ENCODE results near the gene DERL3.

The DERL3 gene

GRCh38 chr22:23817146-23817545, 21.7 kb downstream of the DERL3 start:
- TF ChIP-seq CTCF (conservative IDR thresholded peaks at IDR 0.05; ENCODE audit: low read length) = no peak
- TF ChIP-seq EZH2phosphoT487 (IDR thresholded peaks at IDR 0.05; ENCODE audit: borderline replicate concordance) = no peak
- Histone ChIP-seq H3K4me1 (ENCODE audit: insufficient read depth, low read length, poor library complexity, severe bottlenecking) (no peaks in the 10 kb centered on the region), H3K4me2 (ENCODE audit: low read depth, low read length, poor library complexity, severe bottlenecking) (no peak overlapping the region), H3K4me3 (ENCODE audit: low read length, poor library complexity, severe bottlenecking) (no peak overlapping the region), H3K79me2 (ENCODE audit: insufficient read depth, low read length) (no peaks in the 10 kb centered on the region), H3F3A (ENCODE audit: low read depth) (no peaks in the 10 kb centered on the region), H4K20me1 (ENCODE audit: insufficient read depth, low read length, poor library complexity, severe bottlenecking) (no peaks in the 10 kb centered on the region), H2AFZ (ENCODE audit: low read length) (no peak overlapping the region), H3K9me2 (replicated peaks; ENCODE audit: low read depth, low read length) (no peaks in the 10 kb centered on the region), H3K36me3 (ENCODE audit: insufficient read depth, low read length) (peaks cover 58% of the 10 kb centered on the region; the same call in 1 of the 2 replicates), H3K9ac (ENCODE audit: low read depth, low read length, poor library complexity, severe bottlenecking) (no peak overlapping the region), H3K27me3 (ENCODE audit: insufficient read depth, low read length, poor library complexity, severe bottlenecking) (no peaks in the 10 kb centered on the region), H3K9me3 (ENCODE audit: insufficient read depth, low read depth, low read length) (no peaks in the 10 kb centered on the region)

- H3K27me3 ChIP-seq (ENCODE audit: insufficient read depth, low read length, poor library complexity, severe bottlenecking) = no peaks in the 10 kb centered on the region
- H2AFZ ChIP-seq (ENCODE audit: low read length) = no peak overlapping the region
- peaks cover 54% of the 10 kb centered on the region; the same call in 1 of the 2 replicates for H3K36me3 ChIP-seq (ENCODE audit: insufficient read depth, low read length)
- no peaks in the 10 kb centered on the region for H3K9me2 ChIP-seq (replicated peaks; ENCODE audit: low read depth, low read length)
- no peaks in the 10 kb centered on the region for H3K79me2 ChIP-seq (ENCODE audit: insufficient read depth, low read length)
- TF ChIP-seq EZH2phosphoT487 (IDR thresholded peaks at IDR 0.05; ENCODE audit: borderline replicate concordance) (no peak), CTCF (conservative IDR thresholded peaks at IDR 0.05; ENCODE audit: low read length) (no peak)
- no peak overlapping the region for H3K9ac ChIP-seq (ENCODE audit: low read depth, low read length, poor library complexity, severe bottlenecking)
- H4K20me1 ChIP-seq (ENCODE audit: insufficient read depth, low read length, poor library complexity, severe bottlenecking) = no peaks in the 10 kb centered on the region
- H3K4me2 ChIP-seq (ENCODE audit: low read depth, low read length, poor library complexity, severe bottlenecking) = no peak overlapping the region
- H3K4me1 ChIP-seq (ENCODE audit: insufficient read depth, low read length, poor library complexity, severe bottlenecking) = no peaks in the 10 kb centered on the region
- 0 out of 2 replicates have a peak, but pooled peaks cover under 1% of the 10 kb centered on the region for H3F3A ChIP-seq (ENCODE audit: low read depth)
- H3K9me3 ChIP-seq (ENCODE audit: insufficient read depth, low read depth, low read length) = no peaks in the 10 kb centered on the region
- no peak overlapping the region for H3K4me3 ChIP-seq (ENCODE audit: low read length, poor library complexity, severe bottlenecking)
Measured at GRCh38 chr22:23816156-23816976, 22.4 kb downstream of the DERL3 start.

- Histone ChIP-seq H3K36me3 (ENCODE audit: insufficient read depth, low read length) (peaks cover 53% of the 10 kb centered on the region; the same call in 1 of the 2 replicates), H3K4me3 (ENCODE audit: low read length, poor library complexity, severe bottlenecking) (no peak overlapping the region), H3K4me2 (ENCODE audit: low read depth, low read length, poor library complexity, severe bottlenecking) (no peak overlapping the region), H2AFZ (ENCODE audit: low read length) (no peak overlapping the region), H3F3A (ENCODE audit: low read depth) (0 out of 2 replicates have a peak, but pooled peaks cover 3% of the 10 kb centered on the region), H4K20me1 (ENCODE audit: insufficient read depth, low read length, poor library complexity, severe bottlenecking) (no peaks in the 10 kb centered on the region), H3K79me2 (ENCODE audit: insufficient read depth, low read length) (no peaks in the 10 kb centered on the region), H3K9ac (ENCODE audit: low read depth, low read length, poor library complexity, severe bottlenecking) (no peak overlapping the region), H3K9me3 (ENCODE audit: insufficient read depth, low read depth, low read length) (no peaks in the 10 kb centered on the region), H3K9me2 (replicated peaks; ENCODE audit: low read depth, low read length) (no peaks in the 10 kb centered on the region), H3K4me1 (ENCODE audit: insufficient read depth, low read length, poor library complexity, severe bottlenecking) (no peaks in the 10 kb centered on the region), H3K27me3 (ENCODE audit: insufficient read depth, low read length, poor library complexity, severe bottlenecking) (no peaks in the 10 kb centered on the region)
- TF ChIP-seq CTCF (conservative IDR thresholded peaks at IDR 0.05; ENCODE audit: low read length) (no peak), EZH2phosphoT487 (IDR thresholded peaks at IDR 0.05; ENCODE audit: borderline replicate concordance) (no peak)
Measured at GRCh38 chr22:23815541-23816155, 23.2 kb downstream of the DERL3 start.
